ENCODE results near the gene PDE4D.

- no peak for TF ChIP-seq TAF1 (IDR thresholded peaks at IDR 0.05; ENCODE audit: borderline replicate concordance, insufficient read depth, low read length)
- TF ChIP-seq POLR2AphosphoS5 (IDR thresholded peaks at IDR 0.05; ENCODE audit: low read depth, low read length) = no peak
- TF ChIP-seq, protein P1, sequence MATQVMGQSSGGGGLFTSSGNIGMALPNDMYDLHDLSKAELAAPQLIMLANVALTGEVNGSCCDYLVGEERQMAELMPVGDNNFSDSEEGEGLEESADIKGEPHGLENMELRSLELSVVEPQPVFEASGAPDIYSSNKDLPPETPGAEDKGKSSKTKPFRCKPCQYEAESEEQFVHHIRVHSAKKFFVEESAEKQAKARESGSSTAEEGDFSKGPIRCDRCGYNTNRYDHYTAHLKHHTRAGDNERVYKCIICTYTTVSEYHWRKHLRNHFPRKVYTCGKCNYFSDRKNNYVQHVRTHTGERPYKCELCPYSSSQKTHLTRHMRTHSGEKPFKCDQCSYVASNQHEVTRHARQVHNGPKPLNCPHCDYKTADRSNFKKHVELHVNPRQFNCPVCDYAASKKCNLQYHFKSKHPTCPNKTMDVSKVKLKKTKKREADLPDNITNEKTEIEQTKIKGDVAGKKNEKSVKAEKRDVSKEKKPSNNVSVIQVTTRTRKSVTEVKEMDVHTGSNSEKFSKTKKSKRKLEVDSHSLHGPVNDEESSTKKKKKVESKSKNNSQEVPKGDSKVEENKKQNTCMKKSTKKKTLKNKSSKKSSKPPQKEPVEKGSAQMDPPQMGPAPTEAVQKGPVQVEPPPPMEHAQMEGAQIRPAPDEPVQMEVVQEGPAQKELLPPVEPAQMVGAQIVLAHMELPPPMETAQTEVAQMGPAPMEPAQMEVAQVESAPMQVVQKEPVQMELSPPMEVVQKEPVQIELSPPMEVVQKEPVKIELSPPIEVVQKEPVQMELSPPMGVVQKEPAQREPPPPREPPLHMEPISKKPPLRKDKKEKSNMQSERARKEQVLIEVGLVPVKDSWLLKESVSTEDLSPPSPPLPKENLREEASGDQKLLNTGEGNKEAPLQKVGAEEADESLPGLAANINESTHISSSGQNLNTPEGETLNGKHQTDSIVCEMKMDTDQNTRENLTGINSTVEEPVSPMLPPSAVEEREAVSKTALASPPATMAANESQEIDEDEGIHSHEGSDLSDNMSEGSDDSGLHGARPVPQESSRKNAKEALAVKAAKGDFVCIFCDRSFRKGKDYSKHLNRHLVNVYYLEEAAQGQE (IDR thresholded peaks at IDR 0.05; ENCODE audit: insufficient read depth in 1 of 2, low read depth in 2 of 2, low read length in 2 of 2) = no peak
- TF ChIP-seq SIN3A (IDR thresholded peaks at IDR 0.05; ENCODE audit: borderline replicate concordance, insufficient read depth, low read length) = no peak
Measured at GRCh38 chr5:59341760-59342159, 551.8 kb downstream of the PDE4D start.
